ENCODE measurements around the gene CCBE1. TPM values are rescaled to one million over a fixed set of nuclear protein-coding genes. Genes with fewer than 3 reads are reported as not detected.

CCBE1 gene
- total RNA-seq, 2 experiments from 2014 or later: not detected

GRCh38 chr18:59628995-59629394 lies 68.2 kb downstream of the CCBE1 start:
- Mint-ChIP-seq H3K27me3 (peaks cover 2% of the 10 kb centered on the region), H3K4me1 (no peaks in the 10 kb centered on the region), H3K27ac (no peak overlapping the region), H3K9me3 (no peaks in the 10 kb centered on the region), H3K36me3 (ENCODE audit: low read depth) (no peaks in the 10 kb centered on the region), H3K4me3 (no peak overlapping the region)
- DNase-seq: no peak
- ChIA-PET CTCF (no interaction called here), POLR2A (no interaction called here)

GRCh38 chr18:59627414-59627813 lies 69.8 kb downstream of the CCBE1 start:
- ChIA-PET POLR2A (no interaction called here), CTCF (no interaction called here)
- Mint-ChIP-seq H3K9me3 (no peaks in the 10 kb centered on the region), H3K27me3 (no peaks in the 10 kb centered on the region), H3K36me3 (ENCODE audit: low read depth) (no peaks in the 10 kb centered on the region), H3K4me1 (no peaks in the 10 kb centered on the region), H3K27ac (no peak overlapping the region), H3K4me3 (no peak overlapping the region)
- DNase-seq: no peak

GRCh38 chr18:59624369-59624765 lies 72.9 kb downstream of the CCBE1 start:
- POLR2A ChIA-PET: no interaction called here
- Mint-ChIP-seq H3K36me3 (ENCODE audit: low read depth) (no peaks in the 10 kb centered on the region), H3K27me3 (no peaks in the 10 kb centered on the region), H3K4me3 (no peak overlapping the region), H3K27ac (no peak overlapping the region), H3K9me3 (no peaks in the 10 kb centered on the region), H3K4me1 (no peaks in the 10 kb centered on the region)
- no peak for DNase-seq
- CTCF ChIA-PET: interaction anchor here (0.6 kb wide), 1 partner anchor 1861 kb away, joined by 3 read pairs; no protein-coding TSS in a partner anchor

GRCh38 chr18:59623456-59624368 lies 73.5 kb downstream of the CCBE1 start:
- no peak overlapping the region for H3K4me3 Mint-ChIP-seq
- H3K27ac Mint-ChIP-seq: no peak overlapping the region
- H3K9me3 Mint-ChIP-seq: no peaks in the 10 kb centered on the region
- H3K36me3 Mint-ChIP-seq (ENCODE audit: low read depth): no peaks in the 10 kb centered on the region
- ChIA-PET CTCF (interaction anchor here (0.5 kb wide), 1 partner anchor 446 kb away, joined by 4 read pairs; no protein-coding TSS in a partner anchor), POLR2A (no interaction called here)
- H3K27me3 Mint-ChIP-seq: no peaks in the 10 kb centered on the region
- no peaks in the 10 kb centered on the region for H3K4me1 Mint-ChIP-seq
- no peak for DNase-seq

GRCh38 chr18:59621027-59621426 lies 76.2 kb downstream of the CCBE1 start:
- ChIA-PET POLR2A (no interaction called here), CTCF (no interaction called here)
- Mint-ChIP-seq H3K27ac (no peak overlapping the region), H3K9me3 (no peaks in the 10 kb centered on the region), H3K36me3 (ENCODE audit: low read depth) (no peaks in the 10 kb centered on the region), H3K4me3 (no peak overlapping the region), H3K4me1 (no peaks in the 10 kb centered on the region), H3K27me3 (no peaks in the 10 kb centered on the region)
- DNase-seq: no peak

GRCh38 chr18:59620381-59620780 lies 76.8 kb downstream of the CCBE1 start:
- Mint-ChIP-seq H3K36me3 (ENCODE audit: low read depth) (no peaks in the 10 kb centered on the region), H3K27me3 (no peaks in the 10 kb centered on the region), H3K4me1 (no peaks in the 10 kb centered on the region), H3K27ac (no peak overlapping the region), H3K9me3 (no peaks in the 10 kb centered on the region), H3K4me3 (no peak overlapping the region)
- no peak for DNase-seq
- ChIA-PET POLR2A (no interaction called here), CTCF (no interaction called here)

GRCh38 chr18:59619816-59620215 lies 77.4 kb downstream of the CCBE1 start:
- ChIA-PET POLR2A (no interaction called here), CTCF (no interaction called here)
- H3K36me3 Mint-ChIP-seq (ENCODE audit: low read depth): no peaks in the 10 kb centered on the region
- H3K4me3 Mint-ChIP-seq: no peak overlapping the region
- no peak overlapping the region for H3K27ac Mint-ChIP-seq
- DNase-seq: no peak
- no peaks in the 10 kb centered on the region for H3K27me3 Mint-ChIP-seq
- H3K9me3 Mint-ChIP-seq: no peaks in the 10 kb centered on the region
- no peaks in the 10 kb centered on the region for H3K4me1 Mint-ChIP-seq

- H3K4me1 Mint-ChIP-seq: no peaks in the 10 kb centered on the region
- no peak overlapping the region for H3K4me3 Mint-ChIP-seq
- H3K27ac Mint-ChIP-seq: no peak overlapping the region
- ChIA-PET CTCF (no interaction called here), POLR2A (interaction anchor here (0.6 kb wide), 1 partner anchor 36 kb away, joined by 3 read pairs; no protein-coding TSS in a partner anchor)
- no peaks in the 10 kb centered on the region for H3K36me3 Mint-ChIP-seq (ENCODE audit: low read depth)
- DNase-seq: no peak
- H3K9me3 Mint-ChIP-seq: no peaks in the 10 kb centered on the region
- no peaks in the 10 kb centered on the region for H3K27me3 Mint-ChIP-seq
Measured at GRCh38 chr18:59617468-59617932, 79.7 kb downstream of the CCBE1 start.

- H3K27ac Mint-ChIP-seq: no peak overlapping the region
- no peaks in the 10 kb centered on the region for H3K27me3 Mint-ChIP-seq
- H3K4me1 Mint-ChIP-seq: no peaks in the 10 kb centered on the region
- H3K9me3 Mint-ChIP-seq: no peaks in the 10 kb centered on the region
- no peak overlapping the region for H3K4me3 Mint-ChIP-seq
- DNase-seq: no peak
- POLR2A ChIA-PET: no interaction called here
- H3K36me3 Mint-ChIP-seq (ENCODE audit: low read depth): no peaks in the 10 kb centered on the region
- CTCF ChIA-PET: no interaction called here
Measured at GRCh38 chr18:59616501-59616900, 80.7 kb downstream of the CCBE1 start.

- POLR2A ChIA-PET: no interaction called here
- no peak overlapping the region for H3K4me3 Mint-ChIP-seq
- CTCF ChIA-PET: no interaction called here
Measured at GRCh38 chr18:59613903-59614302, 83.3 kb downstream of the CCBE1 start.

GRCh38 chr18:59612381-59612780 lies 84.8 kb downstream of the CCBE1 start:
- Mint-ChIP-seq H3K27ac (no peak overlapping the region), H3K4me3 (no peak overlapping the region), H3K36me3 (ENCODE audit: low read depth) (no peaks in the 10 kb centered on the region), H3K9me3 (no peaks in the 10 kb centered on the region), H3K4me1 (no peaks in the 10 kb centered on the region), H3K27me3 (no peaks in the 10 kb centered on the region)
- ChIA-PET CTCF (interaction anchor here (0.6 kb wide), 1 partner anchor 188 kb away, joined by 3 read pairs; no protein-coding TSS in a partner anchor), POLR2A (no interaction called here)
- no peak for DNase-seq

More at GRCh38 chr18:59613903-59614302, 83.3 kb downstream of the CCBE1 start:
- H3K9me3 Mint-ChIP-seq: no peaks in the 10 kb centered on the region
- H3K27me3 Mint-ChIP-seq: no peaks in the 10 kb centered on the region
- H3K27ac Mint-ChIP-seq: no peak overlapping the region
- no peaks in the 10 kb centered on the region for H3K36me3 Mint-ChIP-seq (ENCODE audit: low read depth)
- DNase-seq: no peak
- H3K4me1 Mint-ChIP-seq: no peaks in the 10 kb centered on the region

- Mint-ChIP-seq H3K4me1 (no peaks in the 10 kb centered on the region), H3K9me3 (no peaks in the 10 kb centered on the region), H3K4me3 (no peak overlapping the region), H3K36me3 (ENCODE audit: low read depth) (no peaks in the 10 kb centered on the region), H3K27me3 (no peaks in the 10 kb centered on the region), H3K27ac (no peak overlapping the region)
- ChIA-PET CTCF (interaction anchor here (0.7 kb wide), 1 partner anchor 43 kb away, joined by 3 read pairs; no protein-coding TSS in a partner anchor), POLR2A (no interaction called here)
- no peak for DNase-seq
Measured at GRCh38 chr18:59610546-59611140, 86.6 kb downstream of the CCBE1 start.

- H3K36me3 Mint-ChIP-seq (ENCODE audit: low read depth): no peaks in the 10 kb centered on the region
- no peak overlapping the region for H3K27ac Mint-ChIP-seq
- H3K4me1 Mint-ChIP-seq: no peaks in the 10 kb centered on the region
- no peak for DNase-seq
- CTCF ChIA-PET: no interaction called here
- POLR2A ChIA-PET: no interaction called here
- no peak overlapping the region for H3K4me3 Mint-ChIP-seq
- H3K27me3 Mint-ChIP-seq: no peaks in the 10 kb centered on the region
- no peaks in the 10 kb centered on the region for H3K9me3 Mint-ChIP-seq
Measured at GRCh38 chr18:59609654-59610053, 87.6 kb downstream of the CCBE1 start.

All from activated CD4-positive, alpha-beta T cell treated with anti-CD3 and anti-CD28 coated beads, Interleukin-2, amount 10 ng/mL, durations not matched to agents 7 days and 5 days (primary cell).